Left ventricle myocardium inferior (tissue), 1 donor: ENCODE measurements around the gene ADAM15. TPM values are rescaled to one million over a fixed set of nuclear protein-coding genes. Genes with fewer than 3 reads are reported as not detected.

Experiments used
- DNase-seq: peaks from one replicate; pipeline ENCODE4 v3.0.0-alpha.2; 2020
- H3K27ac ChIP-seq: fragments of 200-600 bp; replicated peaks from 2 replicates; pipeline ENCODE4 v1.8.0; 2021
- H3K27me3 ChIP-seq: fragments of 200-600 bp; 2 replicates; pipeline ENCODE4 v1.8.0; 2021; ENCODE audit warnings: low read depth
- H3K36me3 ChIP-seq: fragments of 200-600 bp; 2 replicates; pipeline ENCODE4 v1.8.0; 2021
- H3K4me1 ChIP-seq: fragments of 200-600 bp; 2 replicates; pipeline ENCODE4 v1.8.0; 2021
- H3K4me3 ChIP-seq: fragments of 200-600 bp; 2 replicates; pipeline ENCODE4 v1.8.0; 2021; ENCODE audit warnings: mild to moderate bottlenecking, moderate library complexity
- H3K9me3 ChIP-seq: fragments of 200-600 bp; replicated peaks from 2 replicates; pipeline ENCODE4 v1.8.0; 2021
- CTCF ChIP-seq: fragments of 200-600 bp; IDR thresholded peaks from 2 replicates; pipeline ENCODE4 v1.8.0; 2021; ENCODE audit warnings: antibody characterized with exemption, mild to moderate bottlenecking, borderline replicate concordance
- intact Hi-C: fragments of 100-400 bp; cut with micrococcal nuclease; formaldehyde crosslinking; loops from one replicate; pipeline ENCODE4 v1.11.0; 2022
- total RNA-seq: library from RNA; stranded (reverse); fragmentation: NEBNext Ultra II Directional; extraction: Animal tissue kit (Norgen Biotek cat#: 25700); gene quantifications from one replicate; pipeline ENCODE4 v1.2.1, GENCODE V29; 2021
- donor health status: DM: no; HTN: yes; CAD: no; lungs with severe emphysema.

ADAM15 gene
- total RNA-seq, 1 donor from 2014 or later, result 82.1 TPM

- Histone ChIP-seq H3K27ac (no peak overlapping the region), H3K9me3 (no peaks in the 10 kb centered on the region), H3K4me1 (peaks cover 83% of the 10 kb centered on the region), H3K36me3 (no peaks in the 10 kb centered on the region), H3K4me3 (peak overlapping the region; percentile 52), H3K27me3 (peaks cover 60% of the 10 kb centered on the region)
- intact Hi-C loops, result no loop called here
- DNase-seq, result no peak
- TF ChIP-seq CTCF, result no peak
Observed at GRCh38 chr1:155083052-155083541, 32.0 kb downstream of the ADAM15 start.

GRCh38 chr1:155083865-155084721 lies 33.0 kb downstream of the ADAM15 start:
- DNase-seq, result no peak
- Histone ChIP-seq H3K4me1 (peaks cover 74% of the 10 kb centered on the region), H3K27me3 (peaks cover 55% of the 10 kb centered on the region), H3K4me3 (peak overlapping the region; percentile 93), H3K9me3 (no peaks in the 10 kb centered on the region), H3K36me3 (no peaks in the 10 kb centered on the region), H3K27ac (peak overlapping the region; percentile 99)
- intact Hi-C loops, result no loop called here
- TF ChIP-seq CTCF, result no peak

- DNase-seq, result peak; percentile 93
- peak overlapping the region; percentile 93 for H3K4me3 ChIP-seq
- H3K4me1 ChIP-seq, result peaks cover 66% of the 10 kb centered on the region
- intact Hi-C loops, result no loop called here
- no peaks in the 10 kb centered on the region for H3K9me3 ChIP-seq
- H3K36me3 ChIP-seq, result no peaks in the 10 kb centered on the region
- peak; percentile 96 for TF ChIP-seq CTCF
- peak overlapping the region; percentile 99 for H3K27ac ChIP-seq
- peaks cover 47% of the 10 kb centered on the region for H3K27me3 ChIP-seq
Observed at GRCh38 chr1:155084722-155085503, 33.8 kb downstream of the ADAM15 start.

GRCh38 chr1:155085504-155086127 lies 34.5 kb downstream of the ADAM15 start:
- peak overlapping the region; percentile 99 for H3K27ac ChIP-seq
- peak overlapping the region; percentile 93 for H3K4me3 ChIP-seq
- TF ChIP-seq CTCF, result no peak
- intact Hi-C loops, result no loop called here
- H3K36me3 ChIP-seq, result no peaks in the 10 kb centered on the region
- no peaks in the 10 kb centered on the region for H3K9me3 ChIP-seq
- H3K4me1 ChIP-seq, result peaks cover 59% of the 10 kb centered on the region
- peaks cover 40% of the 10 kb centered on the region for H3K27me3 ChIP-seq
- no peak for DNase-seq

- TF ChIP-seq CTCF, result peak; percentile 98
- Histone ChIP-seq H3K4me3 (peak overlapping the region; percentile 93), H3K4me1 (peaks cover 53% of the 10 kb centered on the region), H3K27me3 (peaks cover 33% of the 10 kb centered on the region), H3K27ac (peak overlapping the region; percentile 99), H3K9me3 (no peaks in the 10 kb centered on the region), H3K36me3 (no peaks in the 10 kb centered on the region)
- intact Hi-C loops, result no loop called here
- DNase-seq, result peak; percentile 67
Observed at GRCh38 chr1:155086128-155086741, 35.1 kb downstream of the ADAM15 start.
